Mononuclear cell (primary cell): ENCODE data around the gene ASIC5. TPM values are rescaled to one million over a fixed set of nuclear protein-coding genes. Genes with fewer than 3 reads are reported as not detected.
"Not testable (repeated sequence)": the region's sequence is repeated elsewhere in the genome, so short reads cannot be mapped to it uniquely, and the experiment has no call there.

ENCODE experiments used
- H3K27me3 ChIP-seq: 2 replicates; pipeline ENCODE4 v1.6.0; 2011; ENCODE audit warnings: low read length, control low read depth; ENCODE audit not compliant: insufficient read depth
- H3K4me1 ChIP-seq: 2 replicates; pipeline ENCODE4 v1.5.1; 2011; ENCODE audit warnings: mild to moderate bottlenecking, low read length, control low read depth; ENCODE audit not compliant: insufficient read depth
- H3K4me3 ChIP-seq: 2 replicates; pipeline ENCODE4 v1.5.1; 2011; ENCODE audit warnings: mild to moderate bottlenecking, low read length, moderate library complexity
- H3K9me3 ChIP-seq: 2 replicates; pipeline ENCODE4 v1.5.1; 2011; ENCODE audit warnings: low read depth, mild to moderate bottlenecking, control low read depth, low read length
- total RNA-seq: library from RNA; depleted of rRNA; stranded (reverse); fragments of >200 nt; gene quantifications from one replicate; pipeline ENCODE4 v1.2.3, GENCODE V29; 2012

Gene ASIC5
- total RNA-seq = not detected

- no peaks in the 10 kb centered on the region for H3K9me3 ChIP-seq
- H3K4me3 ChIP-seq = no peak within 1 kb of the TSS
- H3K4me1 ChIP-seq = no peaks in the 10 kb centered on the region
- no peaks in the 10 kb centered on the region for H3K27me3 ChIP-seq
Measured at GRCh38 chr4:155866177-155866576, at the start of gene ASIC5. Gene ASIC5 (minus strand): TSS chr4:155866277. CDS start chr4:155866226, 51 bp downstream.

GRCh38 chr4:155914782-155915181 is 48.7 kb upstream of the ASIC5 start:
- Histone ChIP-seq H3K4me1 (no peaks in the 10 kb centered on the region), H3K9me3 (no peaks in the 10 kb centered on the region), H3K4me3 (no peak overlapping the region), H3K27me3 (no peaks in the 10 kb centered on the region)

- peaks cover 3% of the 10 kb centered on the region for H3K27me3 ChIP-seq
Measured at GRCh38 chr4:155911905-155912304, 45.8 kb upstream of the ASIC5 start.

GRCh38 chr4:155909615-155910226 is 43.6 kb upstream of the ASIC5 start:
- H3K27me3 ChIP-seq = peaks cover 3% of the 10 kb centered on the region
- no peak overlapping the region for H3K4me3 ChIP-seq
- no peaks in the 10 kb centered on the region for H3K4me1 ChIP-seq
- no peaks in the 10 kb centered on the region for H3K9me3 ChIP-seq

More at GRCh38 chr4:155911905-155912304, 45.8 kb upstream of the ASIC5 start:
- Histone ChIP-seq H3K4me3 (no peak overlapping the region), H3K9me3 (no peaks in the 10 kb centered on the region), H3K4me1 (no peaks in the 10 kb centered on the region)

- H3K4me1 ChIP-seq = no peaks in the 10 kb centered on the region
- peaks cover 3% of the 10 kb centered on the region for H3K27me3 ChIP-seq
- no peak overlapping the region for H3K4me3 ChIP-seq
- no peaks in the 10 kb centered on the region for H3K9me3 ChIP-seq
Measured at GRCh38 chr4:155908187-155909139, 42.4 kb upstream of the ASIC5 start.

GRCh38 chr4:155907556-155907955 is 41.5 kb upstream of the ASIC5 start:
- Histone ChIP-seq H3K4me1 (no peaks in the 10 kb centered on the region), H3K9me3 (no peaks in the 10 kb centered on the region), H3K27me3 (peaks cover 3% of the 10 kb centered on the region), H3K4me3 (no peak overlapping the region)

GRCh38 chr4:155906554-155907247 is 40.6 kb upstream of the ASIC5 start:
- Histone ChIP-seq H3K4me1 (no peaks in the 10 kb centered on the region), H3K9me3 (no peaks in the 10 kb centered on the region), H3K4me3 (no peak overlapping the region), H3K27me3 (peaks cover 3% of the 10 kb centered on the region)

- Histone ChIP-seq H3K4me3 (no peak overlapping the region), H3K9me3 (no peaks in the 10 kb centered on the region), H3K27me3 (peaks cover 3% of the 10 kb centered on the region)
Measured at GRCh38 chr4:155904331-155904730, 38.3 kb upstream of the ASIC5 start.

GRCh38 chr4:155903453-155903852 is 37.4 kb upstream of the ASIC5 start, which contains the start of gene TDO2:
Gene TDO2 (plus strand): TSS chr4:155903696. CDS start chr4:155903759, 63 bp downstream.
- Histone ChIP-seq H3K4me1 (no peaks in the 10 kb centered on the region), H3K4me3 (no peak within 1 kb of the TSS), H3K9me3 (no peaks in the 10 kb centered on the region), H3K27me3 (peaks cover 3% of the 10 kb centered on the region)

More at GRCh38 chr4:155904331-155904730, 38.3 kb upstream of the ASIC5 start:
- no peaks in the 10 kb centered on the region for H3K4me1 ChIP-seq

GRCh38 chr4:155901013-155901412 is 34.9 kb upstream of the ASIC5 start:
- Histone ChIP-seq H3K9me3 (no peaks in the 10 kb centered on the region), H3K4me3 (no peak overlapping the region), H3K27me3 (no peaks in the 10 kb centered on the region), H3K4me1 (no peaks in the 10 kb centered on the region)

GRCh38 chr4:155900381-155900780 is 34.3 kb upstream of the ASIC5 start:
- no peak overlapping the region for H3K4me3 ChIP-seq
- no peaks in the 10 kb centered on the region for H3K9me3 ChIP-seq
- no peaks in the 10 kb centered on the region for H3K27me3 ChIP-seq
- no peaks in the 10 kb centered on the region for H3K4me1 ChIP-seq

GRCh38 chr4:155899891-155900290 is 33.8 kb upstream of the ASIC5 start:
- Histone ChIP-seq H3K27me3 (no peaks in the 10 kb centered on the region), H3K4me1 (no peaks in the 10 kb centered on the region), H3K4me3 (no peak overlapping the region), H3K9me3 (no peaks in the 10 kb centered on the region)

GRCh38 chr4:155898371-155898770 is 32.3 kb upstream of the ASIC5 start:
- not testable (repeated sequence) for H3K4me3 ChIP-seq, H3K27me3 ChIP-seq, H3K4me1 ChIP-seq, H3K9me3 ChIP-seq

- H3K4me3 ChIP-seq = no peak overlapping the region
Measured at GRCh38 chr4:155891058-155891457, 25.0 kb upstream of the ASIC5 start.

GRCh38 chr4:155889946-155890345 is 23.9 kb upstream of the ASIC5 start:
- Histone ChIP-seq H3K4me1 (no peaks in the 10 kb centered on the region), H3K9me3 (no peaks in the 10 kb centered on the region), H3K27me3 (no peaks in the 10 kb centered on the region), H3K4me3 (no peak overlapping the region)

More at GRCh38 chr4:155891058-155891457, 25.0 kb upstream of the ASIC5 start:
- Histone ChIP-seq H3K27me3 (no peaks in the 10 kb centered on the region), H3K9me3 (no peaks in the 10 kb centered on the region), H3K4me1 (no peaks in the 10 kb centered on the region)
